T47D (cell line): ENCODE data around the gene ZBTB17.
"Not testable (repeated sequence)": the region's sequence is repeated elsewhere in the genome, so short reads cannot be mapped to it uniquely, and the experiment has no call there.

Experiments
- DNase-seq, 2 experiments: peaks; one replicate each; pipeline versions ENCODE4 v3.0.0 to v3.0.0-alpha.2; 2011 to 2012; ENCODE audit warnings: low read depth in 1 of 2, low spot score in 1 of 2
- JUND ChIP-seq: IDR thresholded peaks from 2 replicates; pipeline ENCODE4 v1.6.1; 2012; ENCODE audit warnings: low read depth
- in situ Hi-C: cut with HindIII; loops from 2 replicates; pipeline ENCODE4 v1.10.0; 2016; ENCODE audit warnings: low sequenced_read_pairs, low pct_unique_long_range_greater_than_20kb

ZBTB17 gene

DNA sequence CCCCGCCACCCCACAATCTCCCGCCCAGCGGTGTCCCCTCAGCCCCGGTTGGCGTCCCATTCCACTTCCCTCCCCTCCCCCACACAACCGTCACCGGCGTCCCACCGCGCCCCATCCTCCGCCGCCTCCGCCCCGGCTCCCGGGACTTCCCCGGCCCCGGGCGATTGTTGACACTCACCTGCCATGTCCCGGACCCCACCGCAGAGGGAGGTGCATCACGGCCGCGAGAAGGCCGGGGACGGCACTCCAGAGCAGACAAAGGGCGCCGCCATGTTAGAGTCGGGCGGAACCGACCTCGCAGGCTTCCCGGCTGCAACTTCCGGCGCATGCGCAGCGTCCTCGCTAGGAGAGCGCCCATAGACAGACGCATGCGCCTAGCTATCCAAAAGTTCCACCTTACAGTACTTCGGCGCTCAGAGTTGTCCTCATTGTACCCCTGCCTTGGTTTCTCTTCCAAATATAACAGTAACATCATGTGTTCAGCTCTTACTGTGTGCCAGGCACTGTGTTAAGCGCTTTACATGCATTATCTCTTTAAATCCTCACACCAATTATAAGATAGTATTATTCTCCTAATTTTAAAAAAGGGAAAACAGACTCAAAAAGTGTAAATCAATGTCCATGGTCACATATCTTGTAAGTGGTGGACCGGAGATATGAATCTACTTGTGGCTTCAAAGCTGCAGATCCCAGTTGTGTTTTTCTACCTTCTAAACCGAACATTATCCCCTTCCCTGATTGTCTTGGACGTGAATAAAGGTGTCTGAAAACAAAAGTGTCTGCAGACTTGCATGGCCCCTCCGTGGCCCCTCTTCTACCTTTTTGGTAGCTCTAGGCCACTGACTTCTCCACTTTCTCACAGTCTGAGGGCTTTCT, at the start of gene ZBTB17:
TSS of gene ZBTB17 (minus strand) at position 297 of the 876 bp plus-strand sequence. CDS start 27,606 bp downstream, outside the sequence.
- peak; percentile 90 to 91 for DNase-seq
- no peak for TF ChIP-seq JUND
- in situ Hi-C loops: no loop called here

- DNase-seq: no peak
- in situ Hi-C loops: no loop called here
- no peak for TF ChIP-seq JUND
These were observed 47.3 kb upstream of the ZBTB17 start for GRCh38 chr1:16023050-16023653.

- TF ChIP-seq JUND: no peak
- in situ Hi-C loops: no loop called here
- no peak for DNase-seq
These were observed 46.5 kb upstream of the ZBTB17 start for GRCh38 chr1:16022393-16022792.

DNA sequence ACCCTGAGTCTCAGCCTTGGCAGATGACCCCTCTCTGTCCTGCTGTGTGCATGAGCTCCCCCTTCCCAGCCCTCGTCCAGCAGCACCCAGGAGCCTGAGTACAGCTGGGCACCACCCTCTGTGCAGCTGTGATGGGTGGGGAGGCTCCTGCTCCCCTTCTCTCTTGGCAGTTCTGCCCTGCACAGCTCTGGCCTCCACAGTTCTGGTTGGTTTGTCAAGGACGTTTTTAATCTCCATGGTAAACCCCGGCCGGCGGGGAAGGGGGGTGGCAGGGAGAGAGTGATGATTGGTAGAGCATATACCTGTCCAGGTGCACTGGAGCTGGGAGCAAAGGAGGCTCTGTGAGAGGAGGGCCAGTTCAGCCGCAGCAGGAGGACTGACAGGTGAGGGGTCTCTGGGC, 45.8 kb upstream of the ZBTB17 start, which contains the start of gene CLCNKA:
TSS of gene CLCNKA (plus strand) at position 356 of the 400 bp plus-strand sequence. CDS start 584 bp downstream, outside the sequence.
- TF ChIP-seq JUND: no peak
- DNase-seq: no peak
- in situ Hi-C loops: no loop called here

GRCh38 chr1:16020878-16021277, 45.0 kb upstream of the ZBTB17 start:
- in situ Hi-C loops, DNase-seq: not testable (repeated sequence)

- in situ Hi-C loops: no loop called here
- no peak for DNase-seq
- no peak for TF ChIP-seq JUND
These were observed 44.4 kb upstream of the ZBTB17 start for GRCh38 chr1:16020325-16020724.

- TF ChIP-seq JUND: no peak
- in situ Hi-C loops: no loop called here
- DNase-seq: no peak
These were observed 43.9 kb upstream of the ZBTB17 start for GRCh38 chr1:16019644-16020277.

- no peak for TF ChIP-seq JUND
- in situ Hi-C loops: no loop called here
- DNase-seq: no peak
These were observed 43.1 kb upstream of the ZBTB17 start for GRCh38 chr1:16018749-16019643.

- no peak for TF ChIP-seq JUND
- DNase-seq: no peak
- in situ Hi-C loops: no loop called here
These were observed 42.4 kb upstream of the ZBTB17 start for GRCh38 chr1:16018308-16018707.

GRCh38 chr1:16017461-16018303, 41.8 kb upstream of the ZBTB17 start, which contains the start of gene HSPB7:
Gene HSPB7 (minus strand): TSS chr1:16018043. CDS start chr1:16017963, 80 bp downstream.
- in situ Hi-C loops: no loop called here
- no peak for DNase-seq
- no peak for TF ChIP-seq JUND

- DNase-seq: no peak
- TF ChIP-seq JUND: no peak
- in situ Hi-C loops: no loop called here
These were observed 41.2 kb upstream of the ZBTB17 start for GRCh38 chr1:16017076-16017460.
